NCI-H2196 treated with DMSO at 0.1 percent for 48 hours (cell line): ENCODE results near the gene DBN1.

ENCODE experiments used
- DNase-seq: peaks from one replicate; lab custom pipeline; 2025; ENCODE audit not compliant: unreplicated experiment; lab: John Stamatoyannopoulos, UW

The DBN1 gene

GRCh38 chr5:177445052-177445916 lies 28.1 kb downstream of the DBN1 start:
- no peak for DNase-seq

DNA sequence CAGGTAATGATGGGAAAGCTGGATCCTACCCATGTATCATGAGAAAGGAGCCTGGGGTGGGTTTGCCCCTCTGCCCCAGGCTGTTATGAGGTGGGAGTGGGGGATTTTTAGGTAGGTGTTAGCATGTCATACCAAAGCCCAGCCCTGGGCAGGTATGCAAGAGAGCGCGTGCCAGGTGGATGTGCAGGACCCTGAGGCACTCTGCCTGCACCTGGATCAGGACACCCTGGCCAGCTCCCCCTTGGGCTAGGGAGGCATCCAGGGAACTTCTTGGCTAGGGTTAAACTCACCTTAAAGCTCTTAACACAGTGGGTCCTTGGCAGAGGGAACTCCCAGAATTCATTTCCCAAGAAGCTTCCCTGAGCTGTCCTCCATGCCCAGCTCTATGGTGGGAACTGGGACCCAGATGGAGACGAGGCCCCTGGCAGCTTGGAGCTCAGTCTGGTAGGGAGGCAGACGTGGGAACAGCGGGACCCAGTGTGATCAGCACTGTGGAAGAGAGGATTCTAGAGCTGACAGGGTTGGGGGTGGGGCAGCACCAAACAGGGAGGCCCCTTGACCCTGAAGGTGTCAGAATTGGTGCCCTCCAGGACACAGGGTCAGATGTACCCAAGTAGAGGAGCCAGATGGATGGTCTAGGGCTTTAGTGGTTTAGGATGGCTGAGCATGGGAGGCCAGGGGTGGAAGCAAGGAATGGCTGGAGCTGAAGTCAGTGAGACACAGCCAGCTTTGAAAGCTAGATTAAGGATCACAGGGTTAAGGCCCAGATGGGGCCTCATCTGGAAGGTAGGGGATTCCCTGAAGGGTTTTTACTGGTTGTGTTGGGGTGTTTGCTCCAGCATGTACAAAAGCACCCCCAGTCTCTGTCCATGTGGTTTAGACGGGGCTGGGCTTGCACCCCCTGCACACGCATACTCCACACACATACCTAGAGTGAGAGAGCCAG lies 29.1 kb downstream of the DBN1 start:
- no peak for DNase-seq

- DNase-seq, result no peak
Observed at GRCh38 chr5:177443144-177443983, 30.1 kb downstream of the DBN1 start.

- no peak for DNase-seq
Observed at GRCh38 chr5:177442066-177442826, 31.2 kb downstream of the DBN1 start.

DNA sequence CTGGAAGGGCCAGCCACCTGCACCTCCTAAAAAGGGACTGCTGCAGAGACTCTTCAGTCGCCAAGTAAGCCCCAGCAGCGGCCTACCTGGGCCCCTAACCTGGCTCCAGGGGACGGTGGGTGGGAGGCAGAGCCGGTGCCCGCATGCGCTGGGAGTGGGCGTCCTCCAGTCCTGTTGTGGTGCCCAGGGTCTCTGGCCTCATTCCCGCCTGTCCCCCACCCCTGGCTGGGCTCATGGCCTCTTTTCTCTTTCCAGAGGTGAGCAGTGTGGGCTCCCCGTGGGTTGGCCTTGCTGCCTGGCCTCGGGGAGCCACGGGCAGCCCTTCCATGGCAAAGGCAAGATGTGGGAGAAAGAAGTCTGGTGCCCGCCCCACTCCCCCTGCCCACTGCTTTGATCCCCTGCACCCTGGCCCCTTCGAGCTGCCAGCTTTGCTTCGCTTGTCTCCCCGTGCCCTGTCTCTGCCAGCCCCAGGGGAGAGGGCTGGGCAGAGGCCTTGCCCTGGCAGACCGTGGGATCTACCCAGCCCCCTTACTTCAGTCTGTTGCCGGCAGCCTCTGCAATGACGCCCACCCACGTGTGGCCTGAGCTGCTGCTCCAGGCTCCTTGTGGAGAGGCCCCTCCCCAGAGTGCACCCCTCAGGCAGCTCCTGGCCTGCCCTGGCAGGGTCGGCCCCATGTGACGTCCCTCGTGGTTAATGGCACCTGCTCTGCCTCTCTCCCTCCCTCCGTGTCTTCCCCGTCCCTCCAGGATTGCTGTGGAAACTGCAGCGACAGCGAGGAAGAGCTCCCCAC lies 32.2 kb downstream of the DBN1 start:
- DNase-seq, result no peak

DNA sequence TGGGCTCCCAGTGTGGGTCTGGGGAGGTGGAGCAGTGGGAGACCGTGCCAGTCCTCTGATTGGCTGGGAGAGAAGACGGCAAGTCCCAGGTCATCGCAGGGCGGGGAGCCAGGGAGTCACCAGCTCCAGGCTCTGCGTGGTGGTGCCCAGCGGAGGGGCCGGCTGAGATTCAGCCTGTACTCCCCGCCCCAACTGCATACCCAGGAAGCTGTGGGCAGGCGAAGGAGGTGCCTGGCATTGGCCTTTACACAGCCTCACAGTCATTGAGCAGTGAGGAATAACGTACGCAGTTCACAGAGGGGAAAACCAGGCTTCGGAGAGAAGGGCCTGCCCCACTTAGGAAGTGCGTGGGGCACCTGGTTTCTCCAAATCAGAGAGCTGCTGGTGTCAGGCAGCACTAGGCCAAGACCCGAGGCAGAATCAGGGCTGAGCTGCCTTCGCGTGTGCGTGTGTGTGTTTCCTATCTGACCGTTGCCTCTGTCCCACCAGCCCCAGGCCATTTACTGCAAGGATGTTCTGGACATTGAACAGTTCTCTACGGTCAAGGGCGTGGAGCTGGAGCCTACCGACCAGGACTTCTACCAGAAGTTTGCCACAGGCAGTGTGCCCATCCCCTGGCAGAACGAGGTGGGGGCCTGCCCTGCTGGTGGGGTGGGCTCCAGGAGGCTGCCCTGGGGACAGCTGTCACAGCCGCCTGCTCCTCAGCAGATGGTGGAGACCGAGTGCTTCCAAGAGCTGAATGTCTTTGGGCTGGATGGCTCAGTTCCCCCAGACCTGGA lies 33.0 kb downstream of the DBN1 start:
- no peak for DNase-seq

DNA sequence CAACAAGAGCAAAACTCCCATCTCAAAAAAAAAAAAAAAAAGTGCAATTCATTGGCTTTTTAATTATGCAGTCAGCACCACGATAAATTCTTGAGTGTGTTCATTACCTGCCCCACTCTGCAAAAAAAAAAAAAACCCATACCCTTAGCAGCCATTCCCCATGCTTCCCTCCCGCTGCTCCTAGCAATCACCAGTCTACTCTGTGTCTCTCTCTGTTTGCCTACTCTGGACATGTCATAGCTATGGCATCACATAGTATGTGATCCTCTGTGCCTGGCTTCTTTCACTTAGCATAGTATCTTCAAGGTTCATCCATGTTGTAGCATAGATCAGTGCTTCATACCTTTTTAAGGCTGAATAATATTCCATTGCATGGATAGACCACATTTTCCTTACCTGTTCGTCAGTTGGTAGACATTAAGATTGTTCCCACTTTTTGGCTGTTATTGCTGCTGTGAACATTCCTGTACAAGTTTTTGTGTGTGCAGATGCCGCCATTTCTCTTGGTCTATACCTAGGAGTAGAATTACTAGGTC lies 33.8 kb downstream of the DBN1 start:
- no peak for DNase-seq

- no peak for DNase-seq
Observed at GRCh38 chr5:177438468-177438867, 35.0 kb downstream of the DBN1 start.

- DNase-seq, result no peak
Observed at GRCh38 chr5:177437623-177438022, 35.8 kb downstream of the DBN1 start.

- no peak for DNase-seq
Observed at GRCh38 chr5:177435847-177436536, 37.4 kb downstream of the DBN1 start.

GRCh38 chr5:177434942-177435738 lies 38.3 kb downstream of the DBN1 start:
- DNase-seq, result no peak

DNA sequence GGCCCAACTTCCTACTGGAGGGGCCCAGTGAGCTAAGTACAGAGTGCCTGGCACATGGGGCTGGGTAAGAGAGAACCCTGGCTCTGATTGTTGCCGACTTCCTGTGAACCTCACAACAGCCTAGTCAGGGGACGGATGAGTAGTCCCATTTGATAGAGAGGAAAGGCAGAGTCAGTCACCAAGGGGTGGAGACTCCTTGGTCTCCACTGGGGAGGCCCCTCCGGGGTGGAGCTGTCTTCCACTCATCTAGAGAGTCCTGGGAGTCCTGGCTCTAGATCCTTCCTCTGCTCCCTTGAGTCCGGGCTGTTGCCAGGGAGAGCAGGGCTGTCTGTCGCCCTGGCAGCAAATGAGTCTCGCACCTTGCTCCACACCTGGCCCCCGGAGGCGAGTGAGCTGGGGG lies 39.0 kb downstream of the DBN1 start:
- DNase-seq, result no peak

DNA sequence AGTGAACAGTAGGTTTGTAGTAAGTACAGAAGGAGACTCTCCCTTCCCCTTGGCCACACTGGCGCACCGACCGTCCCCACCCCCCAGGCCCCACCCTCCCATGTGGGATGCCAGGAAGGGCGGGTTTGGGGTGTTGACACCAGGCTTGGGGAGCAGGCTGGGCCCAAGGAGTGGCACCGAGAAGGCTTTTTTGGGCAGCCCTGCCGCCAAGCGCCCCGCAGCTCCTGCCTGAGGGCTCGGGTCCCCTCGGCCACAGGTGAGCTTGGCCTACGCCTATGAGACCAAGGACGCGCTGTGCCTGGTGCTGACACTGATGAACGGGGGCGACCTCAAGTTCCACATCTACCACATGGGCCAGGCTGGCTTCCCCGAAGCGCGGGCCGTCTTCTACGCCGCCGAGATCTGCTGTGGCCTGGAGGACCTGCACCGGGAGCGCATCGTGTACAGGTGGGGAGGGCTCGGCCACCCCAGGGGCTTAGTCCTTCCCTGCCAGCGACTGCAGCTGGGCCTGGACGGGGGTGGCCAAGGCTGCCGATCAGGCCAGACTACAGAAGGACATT lies 39.7 kb downstream of the DBN1 start:
- no peak for DNase-seq

DNA sequence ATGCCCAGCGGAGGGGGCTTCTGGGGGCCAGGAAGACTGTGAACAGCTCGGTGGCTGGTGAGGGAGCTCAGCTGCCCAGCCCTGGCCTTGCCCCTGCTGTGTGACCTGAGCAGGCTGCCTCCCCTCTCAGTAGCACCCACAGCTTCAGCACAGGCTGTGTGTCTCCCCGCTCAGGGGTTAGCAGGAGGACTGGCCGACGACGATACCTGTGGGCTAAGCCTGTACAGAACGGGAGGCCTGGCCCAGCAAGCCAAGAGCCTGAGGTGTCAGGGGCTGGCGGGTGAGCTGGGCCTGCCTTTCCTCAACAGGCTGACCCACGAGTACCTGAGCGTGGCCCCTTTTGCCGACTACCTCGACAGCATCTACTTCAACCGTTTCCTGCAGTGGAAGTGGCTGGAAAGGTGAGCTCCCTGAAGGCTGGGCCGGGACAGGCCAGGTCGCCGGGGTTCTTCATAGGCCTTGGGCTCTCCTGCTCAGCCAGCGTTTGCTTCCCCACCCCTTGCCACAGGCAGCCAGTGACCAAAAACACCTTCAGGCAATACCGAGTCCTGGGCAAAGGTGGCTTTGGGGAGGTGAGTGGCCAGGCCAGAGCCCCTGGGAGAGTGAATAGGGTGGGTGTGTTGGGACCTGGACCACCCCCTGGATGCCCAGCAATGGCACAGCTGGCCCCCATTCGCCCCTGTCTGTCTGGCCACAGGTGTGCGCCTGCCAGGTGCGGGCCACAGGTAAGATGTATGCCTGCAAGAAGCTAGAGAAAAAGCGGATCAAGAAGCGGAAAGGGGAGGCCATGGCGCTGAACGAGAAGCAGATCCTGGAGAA lies 40.4 kb downstream of the DBN1 start:
- DNase-seq, result no peak

GRCh38 chr5:177432143-177432838 lies 41.1 kb downstream of the DBN1 start:
- no peak for DNase-seq
